Muscle of leg (tissue), 11 donors: ENCODE results near the gene NPAS3. TPM values are rescaled to one million over a fixed set of nuclear protein-coding genes. Genes with fewer than 3 reads are reported as not detected.
A peak's percentile ranks its signal among the peaks of the same experiment; 100 is the strongest.

Experiments
- DNase-seq: peaks from one replicate; pipeline ENCODE4 v3.0.0; 2013
- H3K27ac ChIP-seq: one replicate; pipeline ENCODE4 v1.5.1; 2013; ENCODE audit warnings: mild to moderate bottlenecking, low read length, control low read depth
- H3K27me3 ChIP-seq: one replicate; pipeline ENCODE4 v1.6.1; 2013; ENCODE audit warnings: low read length; ENCODE audit not compliant: control insufficient read depth, insufficient read depth
- H3K36me3 ChIP-seq: one replicate; pipeline ENCODE4 v1.6.1; 2013; ENCODE audit warnings: low read length; ENCODE audit not compliant: control insufficient read depth, insufficient read depth
- H3K4me1 ChIP-seq: one replicate; pipeline ENCODE4 v1.6.1; 2013; ENCODE audit warnings: low read length; ENCODE audit not compliant: control insufficient read depth, insufficient read depth
- H3K4me3 ChIP-seq: one replicate; pipeline ENCODE4 v1.5.1; 2013; ENCODE audit warnings: low read length, control low read depth
- H3K9me3 ChIP-seq: replicated peaks from 2 replicates; pipeline ENCODE4 v1.6.1; 2013; ENCODE audit warnings: low read depth, low read length; ENCODE audit not compliant: control insufficient read depth
- WGBS: methylation state at CpG from one replicate; pipeline ENCODE4 v1.1.5; 2013; ENCODE audit warnings: missing lambda C conversion rate; ENCODE audit not compliant: insufficient coverage; 5-methylcytosine and 5-hydroxymethylcytosine counted together
- polyA plus RNA-seq, 8 donors: library from polyadenylated mRNA; unstranded; fragments of 120-200 nt; gene quantifications; one replicate each; pipeline versions ENCODE4 v1.2.1 to v1.2.3, GENCODE V29; 2013; ENCODE audit warnings: inconsistent platforms in 1 of 8, low replicate concordance in 1 of 8; ENCODE audit not compliant: insufficient read length in 8 of 8, insufficient read depth in 1 of 8
- total RNA-seq: library from RNA; stranded (reverse); fragments of 120-200 nt; gene quantifications from one replicate; pipeline ENCODE4 v1.2.4, GENCODE V29; 2013

The NPAS3 gene
- total and polyA plus RNA-seq, 9 donors = 3.4 to 7.6 (median 5.1) TPM

DNA sequence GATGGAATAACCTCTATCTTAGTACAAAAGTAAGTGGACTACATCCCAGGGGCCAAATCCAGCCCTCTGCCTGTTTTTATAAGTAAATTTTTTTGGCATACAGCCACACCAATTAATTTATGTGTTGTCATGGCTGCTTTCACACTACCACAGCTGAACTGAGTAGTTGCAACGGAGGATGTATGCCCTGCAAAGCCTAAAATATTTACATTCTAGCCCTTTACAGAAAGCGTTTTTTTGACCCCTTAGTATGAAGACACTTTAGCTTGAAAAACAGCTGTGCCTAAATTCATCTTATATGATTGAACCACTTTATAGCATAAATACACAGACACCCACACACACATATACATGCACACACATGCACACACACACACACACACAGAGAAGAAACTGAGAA, 510.6 kb downstream of the NPAS3 start:
- Histone ChIP-seq H3K4me3 (no peak overlapping the region), H3K4me1 (peaks cover 6% of the 10 kb centered on the region), H3K27ac (no peak overlapping the region), H3K27me3 (no peaks in the 10 kb centered on the region), H3K36me3 (no peaks in the 10 kb centered on the region), H3K9me3 (no peaks in the 10 kb centered on the region)
- peak; percentile 37 for DNase-seq
- WGBS = no CpG with 5 or more reads among the region's 2 CpGs

GRCh38 chr14:33449703-33450395, 511.2 kb downstream of the NPAS3 start:
- H3K27ac ChIP-seq = no peak overlapping the region
- peak; percentile 38 for DNase-seq
- no peaks in the 10 kb centered on the region for H3K9me3 ChIP-seq
- H3K27me3 ChIP-seq = no peaks in the 10 kb centered on the region
- H3K36me3 ChIP-seq = no peaks in the 10 kb centered on the region
- 51% methylated on average over 3 of the region's 11 CpGs for WGBS
- H3K4me1 ChIP-seq = peaks cover 6% of the 10 kb centered on the region
- no peak overlapping the region for H3K4me3 ChIP-seq

- WGBS = no CpG with 5 or more reads among the region's 2 CpGs
- H3K36me3 ChIP-seq = no peaks in the 10 kb centered on the region
- no peak overlapping the region for H3K27ac ChIP-seq
- H3K27me3 ChIP-seq = no peaks in the 10 kb centered on the region
- no peak overlapping the region for H3K4me3 ChIP-seq
- peak; percentile 83 for DNase-seq
- H3K4me1 ChIP-seq = peaks cover 6% of the 10 kb centered on the region
- H3K9me3 ChIP-seq = no peaks in the 10 kb centered on the region
Measured at GRCh38 chr14:33450416-33450815, 511.7 kb downstream of the NPAS3 start.

DNA sequence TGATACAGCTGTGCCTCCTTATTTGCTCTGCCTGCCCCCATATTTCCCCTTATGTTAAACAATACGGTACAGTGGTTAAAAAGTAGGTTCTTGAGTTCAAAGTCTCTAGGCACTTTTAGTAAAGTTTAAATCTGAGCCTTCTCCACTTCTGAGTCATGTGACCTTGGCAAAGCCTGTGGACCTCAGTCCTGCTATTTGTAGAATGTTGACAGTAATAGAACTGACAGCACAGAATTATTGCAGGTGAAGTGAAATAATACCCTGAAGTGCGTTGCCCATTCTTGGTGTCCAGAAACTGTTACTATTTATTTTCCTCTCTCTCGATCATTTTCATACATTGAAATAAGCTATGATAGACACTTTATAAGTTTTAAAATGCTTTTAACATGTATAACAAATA, 512.5 kb downstream of the NPAS3 start:
- Histone ChIP-seq H3K27me3 (no peaks in the 10 kb centered on the region), H3K27ac (no peak overlapping the region), H3K9me3 (no peaks in the 10 kb centered on the region), H3K4me1 (peaks cover 6% of the 10 kb centered on the region), H3K36me3 (no peaks in the 10 kb centered on the region), H3K4me3 (no peak overlapping the region)
- no peak for DNase-seq
- WGBS = no CpG with 5 or more reads among the region's 3 CpGs

DNA sequence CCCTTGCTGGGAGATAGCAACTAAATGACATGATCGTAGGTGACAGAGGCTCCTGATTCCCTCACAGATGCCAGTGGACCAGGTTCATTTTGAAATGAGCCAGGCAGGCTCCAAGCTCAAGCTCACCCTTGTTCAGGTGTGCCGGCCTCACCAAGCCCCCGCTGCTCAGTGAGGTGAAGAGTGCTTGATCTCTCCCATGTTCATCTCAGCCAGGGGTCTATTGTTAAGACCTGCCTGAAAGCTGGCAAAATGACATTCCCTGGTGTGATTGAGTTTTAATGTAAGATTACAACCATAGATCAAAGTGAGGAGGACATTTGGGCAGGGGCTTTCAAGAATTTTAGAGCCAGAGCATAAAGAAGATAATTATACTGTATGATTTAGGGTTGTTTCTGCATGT, 514.3 kb downstream of the NPAS3 start:
- peaks cover 10% of the 10 kb centered on the region for H3K4me1 ChIP-seq
- no peaks in the 10 kb centered on the region for H3K27me3 ChIP-seq
- 100% methylated on average over 2 of the region's 3 CpGs for WGBS
- no peaks in the 10 kb centered on the region for H3K36me3 ChIP-seq
- H3K4me3 ChIP-seq = no peak overlapping the region
- DNase-seq = no peak
- no peaks in the 10 kb centered on the region for H3K9me3 ChIP-seq
- H3K27ac ChIP-seq = no peak overlapping the region

DNA sequence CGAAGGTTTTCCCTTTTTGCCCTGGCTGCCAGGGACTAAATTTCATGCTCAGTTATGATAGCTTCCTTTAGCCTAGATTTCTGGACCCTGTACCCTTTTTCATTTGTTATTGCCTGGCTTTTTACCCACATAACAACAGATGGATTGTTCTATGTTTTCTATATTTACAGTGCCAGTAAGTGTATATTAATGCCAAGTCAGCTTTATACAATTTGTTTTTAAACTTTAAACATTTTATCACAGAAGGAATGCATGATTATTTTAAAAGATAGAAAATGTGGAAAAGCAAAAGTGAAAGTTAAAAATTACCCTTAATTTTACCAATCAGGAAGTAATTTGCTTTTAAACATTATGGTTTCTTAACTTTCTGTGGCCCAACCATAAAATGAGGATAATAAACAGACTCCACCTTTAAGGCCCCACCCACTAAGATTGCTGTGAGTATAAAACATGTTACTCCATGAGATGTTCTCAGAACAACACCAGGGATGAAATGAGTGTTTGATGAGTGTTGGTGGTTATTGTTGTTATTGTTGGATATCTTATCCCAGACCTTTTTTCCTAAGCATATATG, 515.4 kb downstream of the NPAS3 start:
- no peak overlapping the region for H3K4me3 ChIP-seq
- no peaks in the 10 kb centered on the region for H3K36me3 ChIP-seq
- H3K4me1 ChIP-seq = peaks cover 6% of the 10 kb centered on the region
- no peaks in the 10 kb centered on the region for H3K9me3 ChIP-seq
- H3K27me3 ChIP-seq = no peaks in the 10 kb centered on the region
- DNase-seq = no peak
- WGBS = 33% methylated on average over 1 of the region's 1 CpG
- no peak overlapping the region for H3K27ac ChIP-seq

- H3K27me3 ChIP-seq = no peaks in the 10 kb centered on the region
- 88% methylated on average over 5 of the region's 7 CpGs for WGBS
- H3K9me3 ChIP-seq = no peaks in the 10 kb centered on the region
- H3K4me1 ChIP-seq = peaks cover 4% of the 10 kb centered on the region
- no peak overlapping the region for H3K4me3 ChIP-seq
- no peak for DNase-seq
- no peaks in the 10 kb centered on the region for H3K36me3 ChIP-seq
- no peak overlapping the region for H3K27ac ChIP-seq
Measured at GRCh38 chr14:33454707-33455106, 516.0 kb downstream of the NPAS3 start.

GRCh38 chr14:33455654-33456345, 517.1 kb downstream of the NPAS3 start:
- no peaks in the 10 kb centered on the region for H3K9me3 ChIP-seq
- H3K27ac ChIP-seq = no peak overlapping the region
- peak; percentile 86 for DNase-seq
- no peaks in the 10 kb centered on the region for H3K27me3 ChIP-seq
- H3K36me3 ChIP-seq = no peaks in the 10 kb centered on the region
- 14% methylated on average over 2 of the region's 5 CpGs for WGBS
- peaks cover 4% of the 10 kb centered on the region for H3K4me1 ChIP-seq
- no peak overlapping the region for H3K4me3 ChIP-seq

DNA sequence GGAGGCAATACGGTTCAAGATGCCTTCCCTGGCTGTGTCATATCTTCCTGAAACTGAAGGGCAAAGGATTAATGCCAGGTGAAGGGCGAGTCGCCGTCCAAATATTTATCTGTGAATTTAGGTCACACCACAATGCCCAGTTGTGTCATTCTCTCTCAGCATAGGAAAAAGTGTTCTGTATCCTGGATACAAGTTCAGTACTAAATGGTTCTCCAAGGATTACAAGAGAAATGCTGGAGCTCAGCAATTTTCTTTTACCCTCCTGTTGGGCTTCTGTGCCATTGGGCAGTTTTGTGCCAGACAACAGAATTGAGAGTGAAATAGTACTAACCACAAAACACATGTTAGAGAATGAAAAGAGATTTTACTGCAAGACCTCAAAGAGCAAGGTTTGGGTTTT, 518.3 kb downstream of the NPAS3 start:
- Histone ChIP-seq H3K4me3 (no peak overlapping the region), H3K4me1 (peaks cover 11% of the 10 kb centered on the region), H3K36me3 (no peaks in the 10 kb centered on the region), H3K27ac (no peak overlapping the region), H3K9me3 (no peaks in the 10 kb centered on the region), H3K27me3 (no peaks in the 10 kb centered on the region)
- DNase-seq = no peak
- WGBS = 76% methylated on average over 2 of the region's 4 CpGs

- Histone ChIP-seq H3K27me3 (no peaks in the 10 kb centered on the region), H3K9me3 (no peaks in the 10 kb centered on the region), H3K36me3 (no peaks in the 10 kb centered on the region), H3K4me1 (peaks cover 12% of the 10 kb centered on the region), H3K27ac (no peak overlapping the region), H3K4me3 (no peak overlapping the region)
- DNase-seq = peak; percentile 24
- WGBS = 20% methylated on average over 1 of the region's 7 CpGs
Measured at GRCh38 chr14:33457617-33458016, 518.9 kb downstream of the NPAS3 start.
